Measurements from ENCODE around the gene PTS.

The PTS gene

GRCh38 chr11:112228706-112229105 is 2.5 kb downstream of the PTS start:
- Mint-ChIP-seq H3K27ac (no peak overlapping the region), H3K4me3 (no peak overlapping the region)

DNA sequence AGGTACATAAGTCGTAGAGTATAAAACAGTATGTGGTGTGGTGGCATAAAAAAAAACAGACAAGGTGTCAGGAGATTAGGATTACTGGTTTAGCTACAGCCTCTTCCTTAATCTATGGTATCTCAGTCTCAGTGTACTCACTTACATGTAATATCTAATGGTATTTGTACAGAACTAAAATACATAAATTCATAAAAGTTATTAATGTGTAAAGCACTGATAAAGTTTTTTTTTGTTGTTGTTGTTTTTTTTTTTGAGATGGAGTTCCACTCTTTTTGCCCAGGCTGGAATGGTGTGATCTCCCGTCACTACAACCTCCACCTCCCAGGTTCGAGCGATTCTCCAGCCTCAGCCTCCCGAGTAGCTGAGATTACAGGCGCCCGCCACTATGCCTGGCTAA is 2.9 kb downstream of the PTS start:
- Mint-ChIP-seq H3K4me1 (ENCODE audit: low read depth) (peaks cover 15% of the 10 kb centered on the region), H3K36me3 (ENCODE audit: low read depth) (peaks cover 29% of the 10 kb centered on the region), H3K27me3 (ENCODE audit: low read depth) (no peaks in the 10 kb centered on the region), H3K9me3 (no peaks in the 10 kb centered on the region), H3K27ac (no peak overlapping the region), H3K4me3 (no peak overlapping the region)

More at GRCh38 chr11:112228706-112229105, 2.5 kb downstream of the PTS start:
- peaks cover 15% of the 10 kb centered on the region for H3K4me1 Mint-ChIP-seq (ENCODE audit: low read depth)
- peaks cover 3% of the 10 kb centered on the region for H3K27me3 Mint-ChIP-seq (ENCODE audit: low read depth)
- H3K9me3 Mint-ChIP-seq = no peaks in the 10 kb centered on the region
- peaks cover 29% of the 10 kb centered on the region for H3K36me3 Mint-ChIP-seq (ENCODE audit: low read depth)

DNA sequence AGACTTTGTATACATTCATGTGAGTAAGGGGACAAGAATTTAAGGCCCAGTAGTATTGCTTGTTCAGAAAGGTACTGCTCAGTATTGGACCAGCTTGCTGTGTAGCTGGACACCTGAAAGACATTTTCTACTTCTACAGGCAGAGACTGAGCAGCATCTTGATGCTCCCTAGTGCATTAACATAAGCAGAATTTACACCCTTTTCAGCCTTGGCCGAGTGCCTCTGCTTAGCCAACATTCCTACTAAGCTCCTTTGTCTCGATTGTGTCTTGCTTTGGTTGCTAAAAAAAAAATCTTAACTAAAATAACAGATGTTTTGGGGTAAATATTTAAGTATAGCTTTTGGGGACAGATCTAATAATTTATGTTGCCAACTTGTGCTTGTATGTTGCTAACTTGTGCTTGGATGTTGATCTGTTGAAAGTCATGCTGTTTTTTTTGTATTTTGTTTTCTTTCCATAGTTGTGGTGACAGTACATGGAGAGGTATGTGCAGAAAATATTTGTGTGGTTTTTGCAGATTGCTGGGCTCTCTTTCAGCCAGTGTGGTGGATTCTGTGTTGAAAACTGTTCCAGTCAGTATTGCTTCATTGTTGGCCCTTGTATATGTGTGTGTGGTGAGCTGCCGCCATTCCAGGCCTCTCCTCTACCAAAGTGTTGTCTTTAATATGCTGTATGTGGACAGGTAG is 3.7 kb downstream of the PTS start:
- Mint-ChIP-seq H3K36me3 (ENCODE audit: low read depth) (peaks cover 29% of the 10 kb centered on the region), H3K27me3 (ENCODE audit: low read depth) (no peaks in the 10 kb centered on the region), H3K4me3 (no peak overlapping the region), H3K27ac (no peak overlapping the region), H3K4me1 (ENCODE audit: low read depth) (peaks cover 15% of the 10 kb centered on the region), H3K9me3 (no peaks in the 10 kb centered on the region)

GRCh38 chr11:112231952-112232351 is 5.7 kb downstream of the PTS start:
- Mint-ChIP-seq H3K27me3 (ENCODE audit: low read depth) (no peaks in the 10 kb centered on the region), H3K4me3 (no peak overlapping the region), H3K4me1 (ENCODE audit: low read depth) (peaks cover 15% of the 10 kb centered on the region), H3K27ac (no peak overlapping the region), H3K9me3 (no peaks in the 10 kb centered on the region), H3K36me3 (ENCODE audit: low read depth) (peaks cover 42% of the 10 kb centered on the region)

- Mint-ChIP-seq H3K27me3 (ENCODE audit: low read depth) (no peaks in the 10 kb centered on the region), H3K4me3 (no peak overlapping the region), H3K9me3 (no peaks in the 10 kb centered on the region), H3K4me1 (ENCODE audit: low read depth) (no peaks in the 10 kb centered on the region), H3K36me3 (ENCODE audit: low read depth) (peaks cover 37% of the 10 kb centered on the region), H3K27ac (no peak overlapping the region)
These were observed 9.6 kb downstream of the PTS start for GRCh38 chr11:112235750-112236390.

- Mint-ChIP-seq H3K9me3 (no peaks in the 10 kb centered on the region), H3K4me1 (ENCODE audit: low read depth) (no peaks in the 10 kb centered on the region), H3K27me3 (ENCODE audit: low read depth) (no peaks in the 10 kb centered on the region), H3K36me3 (ENCODE audit: low read depth) (peaks cover 33% of the 10 kb centered on the region), H3K27ac (no peak overlapping the region), H3K4me3 (no peak overlapping the region)
These were observed 11.2 kb downstream of the PTS start for GRCh38 chr11:112237451-112237850.

DNA sequence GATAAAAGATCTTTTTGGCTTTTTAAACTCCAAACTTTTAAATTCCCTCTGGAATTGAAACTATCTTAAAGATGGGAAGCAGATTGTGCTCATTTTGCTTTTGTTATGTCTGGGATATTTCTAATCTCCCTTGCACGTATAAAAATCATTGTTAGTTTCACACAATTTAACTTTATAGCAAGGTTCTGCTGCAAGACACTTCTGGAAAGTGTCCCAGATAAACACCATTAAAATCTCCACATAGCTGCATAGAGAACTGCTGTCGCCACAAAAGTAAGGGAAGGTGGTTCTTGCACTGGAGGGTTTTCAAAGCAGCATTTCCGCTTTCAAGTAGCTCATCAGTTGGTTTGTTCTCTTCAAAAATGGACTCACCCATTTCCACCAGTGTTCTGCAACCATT is 11.8 kb downstream of the PTS start:
- Mint-ChIP-seq H3K9me3 (no peaks in the 10 kb centered on the region), H3K4me3 (no peak overlapping the region), H3K27ac (no peak overlapping the region), H3K36me3 (ENCODE audit: low read depth) (peaks cover 35% of the 10 kb centered on the region), H3K27me3 (ENCODE audit: low read depth) (no peaks in the 10 kb centered on the region), H3K4me1 (ENCODE audit: low read depth) (no peaks in the 10 kb centered on the region)

DNA sequence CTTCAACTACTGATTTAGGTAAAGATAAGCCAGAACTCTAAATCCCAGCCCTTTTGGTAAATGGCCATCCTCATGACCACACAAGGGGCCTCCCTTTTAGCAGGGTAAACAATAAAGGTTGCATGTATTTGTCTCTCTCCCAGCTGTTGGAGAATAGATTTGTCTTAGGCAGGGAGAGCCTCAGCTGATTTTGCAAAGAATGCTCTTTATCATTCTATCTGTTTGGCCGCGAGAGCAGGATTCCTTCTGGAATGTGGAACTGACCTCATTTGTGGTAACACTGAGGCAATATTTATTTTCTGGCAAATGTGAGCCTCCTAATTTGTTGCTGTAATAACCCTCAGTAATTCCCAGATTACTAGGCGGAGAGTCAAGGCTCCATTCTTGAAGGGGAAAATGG is 15.3 kb downstream of the PTS start:
- Mint-ChIP-seq H3K27ac (no peak overlapping the region), H3K4me3 (no peak overlapping the region), H3K4me1 (ENCODE audit: low read depth) (no peaks in the 10 kb centered on the region), H3K9me3 (no peaks in the 10 kb centered on the region), H3K36me3 (ENCODE audit: low read depth) (peaks cover 34% of the 10 kb centered on the region), H3K27me3 (ENCODE audit: low read depth) (no peaks in the 10 kb centered on the region)

DNA sequence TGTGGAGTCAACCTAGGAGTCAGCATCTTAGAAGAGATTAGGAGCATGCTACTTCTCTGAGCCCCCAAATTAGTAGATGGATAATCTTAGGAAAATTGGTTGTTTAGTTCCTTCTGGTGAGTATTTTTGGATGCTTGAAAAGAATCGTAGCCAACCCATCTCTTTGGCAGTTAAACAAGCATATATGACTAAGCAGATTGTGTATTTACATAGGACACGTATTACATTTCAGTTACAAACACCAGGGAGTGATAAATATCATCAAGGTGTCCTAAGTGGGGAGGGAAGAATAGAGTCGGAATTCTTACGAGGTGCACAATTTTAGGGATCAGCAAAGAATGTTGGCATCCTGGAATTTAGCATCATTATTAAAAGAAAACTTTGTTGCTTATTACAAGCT is 21.0 kb downstream of the PTS start:
- Mint-ChIP-seq H3K9me3 (no peaks in the 10 kb centered on the region), H3K36me3 (ENCODE audit: low read depth) (peaks cover 13% of the 10 kb centered on the region), H3K27ac (no peak overlapping the region), H3K27me3 (ENCODE audit: low read depth) (no peaks in the 10 kb centered on the region), H3K4me1 (ENCODE audit: low read depth) (no peaks in the 10 kb centered on the region), H3K4me3 (no peak overlapping the region)

GRCh38 chr11:112248201-112248600 is 22.0 kb downstream of the PTS start:
- Mint-ChIP-seq H3K4me3 (no peak overlapping the region), H3K27ac (no peak overlapping the region), H3K9me3 (no peaks in the 10 kb centered on the region), H3K4me1 (ENCODE audit: low read depth) (no peaks in the 10 kb centered on the region), H3K27me3 (ENCODE audit: low read depth) (no peaks in the 10 kb centered on the region), H3K36me3 (ENCODE audit: low read depth) (peaks cover 7% of the 10 kb centered on the region)

DNA sequence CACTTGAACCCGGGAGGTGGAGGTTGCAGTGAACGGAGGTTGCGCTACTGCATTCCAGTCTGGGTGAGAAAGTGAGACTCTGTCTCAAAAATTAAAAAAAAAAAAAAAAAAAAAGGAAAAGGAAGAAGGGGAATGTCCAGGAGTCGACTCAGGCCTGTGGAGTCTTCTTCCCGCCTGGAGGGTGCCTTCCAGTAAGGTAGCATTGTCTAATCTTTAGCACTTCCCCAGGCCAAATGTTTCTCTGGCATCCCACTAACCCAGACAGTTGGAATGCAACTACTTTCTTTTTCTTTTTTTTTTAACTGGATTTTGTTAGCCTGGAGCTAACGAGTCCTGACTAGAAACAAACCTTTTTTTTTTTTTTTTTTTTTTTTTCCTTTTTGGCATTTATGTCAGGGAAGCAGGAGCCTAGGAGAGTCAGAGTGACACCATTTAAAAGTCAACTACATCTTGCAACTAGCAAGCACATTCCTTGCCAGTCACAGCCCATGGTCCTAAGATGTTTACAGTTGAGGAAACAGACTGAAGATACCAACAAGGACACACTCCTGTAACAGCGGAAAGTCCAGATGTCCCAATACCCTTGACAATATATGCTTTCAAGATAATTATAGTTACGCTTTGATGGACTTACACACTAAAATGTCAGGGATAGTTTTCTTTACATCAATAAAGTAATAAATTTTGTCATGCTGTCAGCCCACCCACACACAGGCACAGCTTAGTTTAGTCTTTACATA is 23.8 kb downstream of the PTS start:
- no peaks in the 10 kb centered on the region for H3K36me3 Mint-ChIP-seq (ENCODE audit: low read depth)
- no peaks in the 10 kb centered on the region for H3K9me3 Mint-ChIP-seq
- no peaks in the 10 kb centered on the region for H3K27me3 Mint-ChIP-seq (ENCODE audit: low read depth)

GRCh38 chr11:112253605-112254242 is 27.5 kb downstream of the PTS start:
- H3K4me3 Mint-ChIP-seq = no peak overlapping the region
- H3K9me3 Mint-ChIP-seq = no peaks in the 10 kb centered on the region
- H3K4me1 Mint-ChIP-seq (ENCODE audit: low read depth) = no peaks in the 10 kb centered on the region
- H3K27ac Mint-ChIP-seq = no peak overlapping the region
- no peaks in the 10 kb centered on the region for H3K27me3 Mint-ChIP-seq (ENCODE audit: low read depth)
- no peaks in the 10 kb centered on the region for H3K36me3 Mint-ChIP-seq (ENCODE audit: low read depth)

More for the DNA sequence above, 23.8 kb downstream of the PTS start:
- H3K4me1 Mint-ChIP-seq (ENCODE audit: low read depth) = no peaks in the 10 kb centered on the region
- no peak overlapping the region for H3K4me3 Mint-ChIP-seq
- no peak overlapping the region for H3K27ac Mint-ChIP-seq

- H3K36me3 Mint-ChIP-seq (ENCODE audit: low read depth) = no peaks in the 10 kb centered on the region
- no peak overlapping the region for H3K4me3 Mint-ChIP-seq
- H3K4me1 Mint-ChIP-seq (ENCODE audit: low read depth) = no peaks in the 10 kb centered on the region
- H3K27me3 Mint-ChIP-seq (ENCODE audit: low read depth) = no peaks in the 10 kb centered on the region
- no peak overlapping the region for H3K27ac Mint-ChIP-seq
- no peaks in the 10 kb centered on the region for H3K9me3 Mint-ChIP-seq
These were observed 29.0 kb downstream of the PTS start for GRCh38 chr11:112255067-112255720.

DNA sequence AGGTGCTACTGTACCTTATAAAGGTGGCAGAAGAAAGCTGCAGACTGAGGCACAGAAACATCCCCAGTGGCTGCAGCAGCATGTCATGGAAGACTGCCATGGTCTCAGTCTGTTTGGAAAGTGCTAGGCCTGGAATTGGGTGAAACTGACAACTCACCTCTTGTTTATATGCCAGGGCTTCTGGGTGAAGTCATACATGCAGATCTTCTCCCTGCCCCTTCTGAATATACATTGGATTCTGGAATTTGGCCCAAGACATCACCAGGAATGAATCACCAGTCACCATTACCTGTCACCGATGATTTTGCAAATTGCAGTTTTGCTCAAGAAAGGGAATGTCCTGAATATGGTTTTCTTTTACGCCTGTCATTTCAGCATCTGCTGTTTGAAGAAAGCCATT is 34.3 kb downstream of the PTS start, which contains the start of gene PLET1:
Gene PLET1, minus strand, starts transcription at position 371 of the 400 bp plus-strand sequence. Its CDS starts 271 bp downstream, at position 100.
- Mint-ChIP-seq H3K4me3 (no peak within 1 kb of the TSS), H3K27ac (no peak within 1 kb of the TSS), H3K36me3 (ENCODE audit: low read depth) (no peaks in the 10 kb centered on the region), H3K4me1 (ENCODE audit: low read depth) (no peaks in the 10 kb centered on the region), H3K9me3 (no peaks in the 10 kb centered on the region), H3K27me3 (ENCODE audit: low read depth) (no peaks in the 10 kb centered on the region)

Data from T-helper 1 cell treated with Interleukin-12 subunit alpha and Interleukin-12 subunit beta and Interleukin-4 antibody, amounts not matched to agents 30 μg/mL and 1 μg/mL, for 36 hours (primary cell).